ENCODE results near the gene SEC16A. TPM values are rescaled to one million over a fixed set of nuclear protein-coding genes. Genes with fewer than 3 reads are reported as not detected.

Gene SEC16A
- total RNA-seq (2014; rRNA removed; shearing (Covaris generic)) = 4.1 and 7.2 TPM in 2 replicates

DNA sequence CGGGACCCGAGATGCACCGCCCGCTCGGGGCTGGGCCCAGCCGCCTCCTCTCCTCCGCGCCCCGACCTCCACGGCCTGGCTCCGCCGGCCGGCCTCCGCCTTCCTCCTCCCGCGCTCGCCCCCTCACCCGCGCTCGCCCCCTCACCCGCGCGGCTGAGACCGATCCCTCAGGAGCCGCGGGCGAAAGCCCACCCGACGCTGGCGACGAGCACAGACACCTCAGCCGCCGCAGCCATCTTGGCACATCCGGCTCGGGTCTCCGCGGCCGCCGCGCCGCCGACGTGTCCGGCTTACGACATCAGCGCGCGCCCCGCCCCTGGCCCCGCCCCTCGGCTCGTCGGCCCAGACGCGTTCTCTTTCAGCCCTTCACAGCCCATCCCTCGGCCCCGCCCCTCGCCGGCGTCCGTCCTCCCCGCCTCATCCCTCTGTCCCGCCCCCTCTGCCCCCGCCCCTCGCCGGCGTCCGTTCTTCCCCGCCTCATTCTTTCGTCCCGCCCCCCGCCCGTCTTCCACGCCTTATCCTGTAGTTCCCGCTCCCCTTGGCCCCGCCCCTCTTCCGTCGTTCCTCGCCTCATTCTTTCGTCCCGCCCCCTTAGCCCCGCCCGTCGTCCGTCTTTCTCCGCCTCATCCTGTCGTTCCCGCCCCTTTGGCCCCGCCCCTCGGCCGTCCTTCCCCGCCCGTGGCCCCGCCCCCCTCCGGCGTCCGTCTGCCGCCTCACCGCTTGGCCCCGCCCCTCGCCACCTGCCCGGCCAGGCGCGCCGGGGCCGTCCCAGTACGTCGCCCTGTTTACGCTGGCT, at the start of gene SEC16A:
TSS of gene SEC16A (minus strand) at position 248 of the 796 bp plus-strand sequence. CDS start 5,425 bp downstream, outside the sequence.
- DNase-seq (ENCODE audit: low spot score) = peak; percentile 99
- in situ Hi-C loops (cut with HindIII; ENCODE audit: low sequenced_read_pairs) = loop anchor here (10.0 kb wide), 2 partner anchors 92 to 192 kb away; no protein-coding TSS in a partner anchor

- in situ Hi-C loops (cut with HindIII; ENCODE audit: low sequenced_read_pairs) = no loop called here
- DNase-seq (ENCODE audit: low spot score) = no peak
These were observed 49.3 kb upstream of the SEC16A start for GRCh38 chr9:136531904-136532798.

DNA sequence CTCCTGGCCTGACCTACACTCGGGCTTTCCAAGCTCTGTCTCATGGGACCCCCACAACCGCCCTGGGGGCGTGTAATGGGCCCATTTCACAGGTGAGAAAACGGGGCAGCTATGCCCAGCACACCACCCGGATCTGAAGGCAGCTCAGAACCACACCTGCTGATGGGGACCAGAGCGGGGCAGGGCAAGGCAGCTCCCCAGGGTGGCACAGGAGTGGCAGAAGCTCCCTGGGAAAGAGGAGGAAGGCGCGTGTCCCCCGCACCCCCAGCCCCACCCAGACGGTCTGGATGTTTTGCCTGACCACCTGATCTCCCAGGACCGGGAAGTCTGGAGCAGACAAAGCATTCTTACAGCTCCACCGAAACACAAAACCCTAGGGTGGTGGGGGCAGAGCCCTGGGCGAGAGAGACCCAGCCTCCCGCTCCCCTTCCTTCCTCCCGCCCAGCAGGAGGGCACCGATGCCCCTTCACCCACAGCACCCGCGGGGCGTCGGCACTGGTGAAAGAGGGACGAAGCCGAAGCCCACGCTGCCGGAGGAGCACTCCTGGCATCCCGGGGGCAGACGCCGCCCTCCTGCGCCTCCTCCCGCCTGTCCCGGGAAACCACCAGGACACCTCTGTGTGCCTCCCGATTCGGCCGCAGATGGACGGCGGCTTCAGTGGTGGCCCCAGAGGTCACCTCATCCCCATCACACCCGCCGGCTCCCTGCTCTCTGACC, 48.5 kb upstream of the SEC16A start:
- in situ Hi-C loops (cut with HindIII; ENCODE audit: low sequenced_read_pairs) = no loop called here
- no peak for DNase-seq (ENCODE audit: low spot score)

DNA sequence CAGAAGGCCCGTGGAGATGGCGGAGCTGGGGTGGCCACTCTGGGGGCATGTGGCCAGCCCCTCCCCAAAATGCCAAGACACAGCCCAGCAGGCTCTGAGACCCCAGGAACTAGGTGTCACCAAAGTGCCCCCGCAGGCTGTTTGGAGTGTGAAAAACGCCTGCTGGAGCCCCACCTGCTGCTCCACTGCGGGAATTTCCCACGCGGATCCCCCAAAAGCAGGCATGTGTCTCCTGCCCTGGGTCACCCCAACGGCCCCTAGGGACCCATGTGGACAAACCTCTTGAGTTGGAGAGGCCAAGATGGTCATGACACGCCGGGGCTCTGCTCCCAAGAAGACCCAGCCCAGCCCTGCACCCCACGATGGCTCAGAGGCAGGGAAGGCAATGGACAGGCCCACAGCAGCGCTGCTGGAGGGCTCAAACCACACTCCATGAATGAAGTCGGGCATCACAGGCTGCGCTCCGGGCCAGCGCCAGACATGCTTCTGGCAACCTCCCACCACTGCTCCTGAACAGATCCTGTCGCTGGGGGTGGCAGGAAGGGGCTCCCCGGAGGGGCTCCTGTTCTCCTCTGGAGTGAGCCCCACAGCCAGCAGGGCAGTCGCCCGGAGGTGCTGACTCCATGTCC, 47.7 kb upstream of the SEC16A start:
- in situ Hi-C loops (cut with HindIII; ENCODE audit: low sequenced_read_pairs) = no loop called here
- no peak for DNase-seq (ENCODE audit: low spot score)

GRCh38 chr9:136529516-136530460, 46.9 kb upstream of the SEC16A start:
- in situ Hi-C loops (cut with HindIII; ENCODE audit: low sequenced_read_pairs) = no loop called here
- no peak for DNase-seq (ENCODE audit: low spot score)

DNA sequence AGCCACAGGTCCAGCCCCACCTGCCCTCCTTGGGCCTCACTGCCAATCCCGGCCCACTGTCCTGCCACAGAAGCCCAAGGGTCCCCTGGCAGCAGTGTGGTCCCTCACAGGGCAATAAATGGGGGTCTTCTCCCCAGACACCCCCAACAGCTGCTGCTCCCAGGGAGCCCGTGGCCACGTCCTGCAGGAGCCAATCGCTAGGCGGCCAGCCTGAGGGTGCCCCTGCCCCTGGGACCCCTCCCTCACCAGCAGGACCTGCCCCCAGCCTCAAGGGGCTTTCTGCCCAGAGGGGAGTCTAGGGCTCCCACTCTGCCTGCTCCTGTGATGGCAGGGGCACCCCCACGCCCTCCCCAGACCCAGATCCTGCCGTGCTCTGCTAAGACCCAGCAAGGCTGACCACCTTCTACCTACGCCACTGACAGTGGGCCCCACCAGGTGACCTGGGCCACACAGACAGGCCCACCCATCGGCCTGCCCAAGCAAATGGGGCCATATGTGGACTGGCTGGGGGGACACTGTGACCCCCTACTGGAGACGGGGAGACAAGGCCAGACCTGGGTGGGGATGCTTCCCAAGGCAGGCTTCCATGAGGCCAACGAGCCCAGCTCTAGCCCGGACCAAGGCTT, 46.0 kb upstream of the SEC16A start:
- in situ Hi-C loops (cut with HindIII; ENCODE audit: low sequenced_read_pairs) = no loop called here
- no peak for DNase-seq (ENCODE audit: low spot score)

- in situ Hi-C loops (cut with HindIII; ENCODE audit: low sequenced_read_pairs) = no loop called here
- DNase-seq (ENCODE audit: low spot score) = no peak
These were observed 45.2 kb upstream of the SEC16A start for GRCh38 chr9:136527721-136528710.

DNA sequence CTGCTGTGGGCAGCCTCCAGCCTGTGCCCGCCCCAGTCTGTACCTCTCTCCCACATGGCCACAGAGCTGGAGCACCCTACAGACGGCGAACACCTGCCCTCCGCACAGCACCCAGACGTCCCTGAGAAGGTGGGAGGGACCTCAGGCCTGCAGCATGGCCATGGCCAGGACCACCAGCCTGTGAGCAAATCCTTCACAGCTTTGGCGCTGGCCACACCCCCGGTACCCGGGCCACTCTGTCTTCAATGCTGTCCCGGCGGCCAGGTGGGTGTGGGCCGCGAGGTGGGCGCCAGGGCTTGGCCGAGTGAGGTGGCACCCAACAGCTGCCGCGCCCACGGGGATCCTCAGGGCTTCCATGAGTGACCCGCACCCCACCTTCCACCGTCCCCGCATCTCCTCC, 44.3 kb upstream of the SEC16A start:
- no peak for DNase-seq (ENCODE audit: low spot score)
- in situ Hi-C loops (cut with HindIII; ENCODE audit: low sequenced_read_pairs) = no loop called here

GRCh38 chr9:136526625-136527066, 43.8 kb upstream of the SEC16A start:
- no peak for DNase-seq (ENCODE audit: low spot score)
- in situ Hi-C loops (cut with HindIII; ENCODE audit: low sequenced_read_pairs) = no loop called here

DNA sequence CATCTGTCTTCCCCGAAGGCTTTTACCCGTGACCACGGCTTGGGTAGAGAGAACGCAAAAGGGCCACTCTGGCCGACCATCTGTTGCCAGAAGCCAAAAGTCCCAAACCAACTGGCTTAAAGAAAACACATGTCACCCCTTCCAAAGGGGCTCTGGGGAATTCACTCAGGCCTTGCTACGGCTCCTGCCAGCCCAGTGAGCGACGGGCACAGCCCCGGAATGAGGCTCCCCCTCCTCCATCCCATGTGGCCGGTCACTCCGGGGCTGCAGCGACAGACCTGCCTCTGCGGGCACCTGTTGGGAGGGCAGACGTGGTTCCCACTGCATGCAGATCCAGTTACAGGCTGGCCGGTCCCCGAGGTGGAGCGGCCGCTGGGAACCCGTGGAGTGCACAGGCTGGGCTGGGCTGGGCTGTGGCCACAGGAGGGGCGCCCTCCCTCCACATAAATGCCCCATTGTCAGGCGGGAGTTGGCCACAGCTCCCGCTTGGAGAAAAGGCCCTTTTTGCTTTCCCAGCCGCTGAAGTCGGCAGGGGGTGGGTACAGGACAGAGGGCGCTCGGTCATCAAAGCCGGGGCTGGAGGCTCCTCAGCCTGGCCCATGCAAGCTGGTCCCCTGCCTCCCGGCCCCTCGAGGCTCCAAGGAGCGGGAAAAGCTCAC, 43.1 kb upstream of the SEC16A start:
- DNase-seq (ENCODE audit: low spot score) = peak; percentile 19
- in situ Hi-C loops (cut with HindIII; ENCODE audit: low sequenced_read_pairs) = no loop called here

DNA sequence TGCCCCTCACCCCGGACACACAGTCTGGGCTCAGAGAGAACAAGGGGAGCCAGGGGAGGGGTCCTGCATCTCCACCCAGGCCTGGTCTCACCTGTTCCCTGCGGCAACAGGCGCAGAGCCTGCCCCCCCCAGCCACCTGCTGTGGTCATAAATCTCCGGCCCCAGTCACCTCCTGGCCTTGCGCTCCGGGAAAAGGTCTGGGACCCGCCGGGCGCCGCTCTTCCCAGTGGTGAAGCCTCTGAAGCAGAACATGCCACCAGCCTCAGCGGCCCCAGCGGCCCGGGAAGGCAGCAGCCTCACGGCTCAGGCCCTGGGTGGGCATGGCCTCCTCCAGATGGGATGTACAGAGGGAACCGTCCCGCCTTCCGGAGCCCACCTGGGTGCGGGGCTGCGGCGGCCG, 42.4 kb upstream of the SEC16A start:
- in situ Hi-C loops (cut with HindIII; ENCODE audit: low sequenced_read_pairs) = no loop called here
- DNase-seq (ENCODE audit: low spot score) = no peak

GRCh38 chr9:136522314-136523237, 39.7 kb upstream of the SEC16A start:
- no peak for DNase-seq (ENCODE audit: low spot score)
- in situ Hi-C loops (cut with HindIII; ENCODE audit: low sequenced_read_pairs) = no loop called here

DNA sequence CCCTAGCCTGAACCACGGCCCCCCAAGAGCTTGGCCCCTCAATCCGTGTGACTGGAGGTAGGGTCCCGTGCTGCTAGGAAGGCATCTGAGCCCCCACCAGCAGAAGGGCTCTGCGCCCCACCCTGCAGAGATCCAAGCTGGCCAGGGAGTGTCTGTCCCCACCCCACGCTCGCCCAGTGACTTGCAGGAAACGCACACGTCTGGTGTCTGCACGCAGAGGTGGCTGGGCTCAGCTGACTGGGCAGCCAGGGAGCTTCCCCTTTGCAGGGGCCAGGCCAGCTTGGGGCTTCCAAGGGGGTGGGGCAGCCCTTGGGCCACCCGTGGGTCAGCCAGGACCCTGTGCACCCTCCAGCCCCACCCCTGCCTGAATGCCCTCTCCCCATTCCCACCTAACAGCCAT, 38.7 kb upstream of the SEC16A start:
- no peak for DNase-seq (ENCODE audit: low spot score)
- in situ Hi-C loops (cut with HindIII; ENCODE audit: low sequenced_read_pairs) = no loop called here

- in situ Hi-C loops (cut with HindIII; ENCODE audit: low sequenced_read_pairs) = no loop called here
- no peak for DNase-seq (ENCODE audit: low spot score)
These were observed 37.3 kb upstream of the SEC16A start for GRCh38 chr9:136520053-136520540.
